HG03342 (cell line): Measurements from ENCODE around the gene ANKRD13A.
A peak's percentile ranks its signal among the peaks of the same experiment; 100 is the strongest.
"Not testable (repeated sequence)": the region's sequence is repeated elsewhere in the genome, so short reads cannot be mapped to it uniquely, and the experiment has no call there.

Experiments used
- ATAC-seq: cut with Tn5 transposase; IDR thresholded peaks from one replicate; pipeline ENCODE4 v1.9.1; 2021; ENCODE audit warnings: mild to moderate bottlenecking, moderate library complexity; ENCODE audit not compliant: unreplicated experiment

The ANKRD13A gene

DNA sequence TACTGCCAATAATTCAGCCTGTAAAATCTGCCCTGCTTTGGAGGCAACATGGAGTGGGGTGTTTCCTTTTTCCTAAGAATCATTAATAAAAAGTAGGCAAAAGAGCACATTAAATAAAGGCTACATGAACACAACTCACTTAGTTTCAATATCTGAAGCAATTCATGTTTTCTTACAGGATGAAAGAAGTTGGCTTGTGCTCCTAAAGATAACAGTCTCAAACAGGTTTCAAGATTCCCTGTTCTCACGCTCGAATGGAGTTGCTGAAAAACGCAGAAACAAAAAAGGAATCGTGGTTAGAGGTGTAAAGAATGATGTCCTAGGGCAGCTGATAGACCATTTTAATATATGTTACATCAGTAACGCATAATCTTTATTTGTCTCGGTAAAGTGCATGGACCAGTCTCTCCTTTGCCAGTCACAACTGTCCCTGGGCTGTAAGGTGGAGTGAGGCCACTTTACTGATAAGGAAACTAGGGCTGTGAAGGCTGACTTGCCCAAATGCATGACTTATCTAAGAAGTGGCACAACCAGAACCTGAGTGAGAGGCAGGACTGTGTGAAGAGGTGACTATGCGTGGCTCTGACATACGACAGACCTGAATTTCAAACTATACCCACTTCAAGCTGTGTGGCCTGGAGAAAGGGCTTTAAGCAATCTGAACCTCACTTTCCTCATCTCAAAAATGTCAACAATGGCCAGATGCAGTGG, 15.6 kb upstream of the ANKRD13A start:
- no peak for ATAC-seq

- not testable (repeated sequence) for ATAC-seq
These were observed 13.0 kb upstream of the ANKRD13A start for GRCh38 chr12:109986236-109986635.

GRCh38 chr12:109987615-109988014, 11.6 kb upstream of the ANKRD13A start:
- no peak for ATAC-seq

DNA sequence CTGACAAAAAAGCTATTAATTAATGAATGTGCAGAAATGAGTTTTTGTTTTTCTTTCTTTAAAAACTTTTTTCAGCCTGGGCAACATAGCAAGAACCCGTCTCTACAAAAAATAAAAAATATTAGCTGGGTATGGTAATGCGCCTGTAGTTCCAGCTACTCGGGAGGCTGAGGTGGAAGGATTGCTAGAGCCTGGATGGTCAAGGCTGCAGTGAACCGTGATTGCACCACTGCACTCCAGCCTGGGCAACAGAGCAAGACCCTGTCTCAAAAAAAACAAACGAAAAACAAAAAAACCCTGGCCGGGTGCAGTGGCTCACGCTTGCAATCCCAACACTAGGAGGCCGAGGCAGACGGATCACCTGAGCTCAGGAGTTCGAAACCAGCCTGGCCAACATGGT, 11.0 kb upstream of the ANKRD13A start:
- ATAC-seq: no peak

DNA sequence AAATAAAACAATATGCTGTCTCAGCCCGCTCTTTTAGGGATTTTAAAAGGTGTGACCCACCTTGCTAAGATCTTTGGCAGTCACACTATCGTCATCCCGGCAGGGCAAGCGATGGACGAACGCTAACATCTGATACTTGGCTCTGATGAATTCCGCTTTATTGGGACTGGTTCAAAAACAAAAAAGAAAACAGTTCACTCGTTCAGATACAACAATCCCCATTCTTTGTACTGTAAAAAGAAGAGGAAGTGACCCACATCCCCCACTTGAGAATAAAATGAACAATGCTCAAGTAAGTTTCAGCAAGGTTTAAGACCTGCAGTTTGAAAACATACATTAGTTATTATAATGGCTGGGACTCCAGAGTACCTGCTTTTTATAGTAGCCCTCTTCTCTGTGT, 10.3 kb upstream of the ANKRD13A start:
- ATAC-seq: no peak

DNA sequence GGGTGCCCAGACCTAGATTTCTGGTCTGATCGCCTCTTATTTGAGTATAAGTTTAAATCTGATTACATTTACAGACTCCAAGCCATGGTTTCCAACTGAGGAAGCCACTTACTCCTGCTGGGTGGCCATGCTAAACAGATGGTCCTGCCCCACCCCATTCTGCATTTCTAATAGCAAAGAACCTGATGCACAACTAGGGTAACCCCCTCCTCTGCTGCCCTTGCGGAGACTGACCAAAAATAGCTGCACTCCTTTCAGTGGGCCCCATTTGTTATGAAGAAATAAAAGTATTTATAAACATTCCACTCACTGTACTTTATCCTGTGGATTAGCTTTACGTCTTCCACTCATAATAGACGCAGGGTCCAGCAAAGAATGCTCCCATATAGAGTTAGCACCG, 9.8 kb upstream of the ANKRD13A start:
- no peak for ATAC-seq

GRCh38 chr12:109991586-109991985, 7.6 kb upstream of the ANKRD13A start:
- no peak for ATAC-seq

DNA sequence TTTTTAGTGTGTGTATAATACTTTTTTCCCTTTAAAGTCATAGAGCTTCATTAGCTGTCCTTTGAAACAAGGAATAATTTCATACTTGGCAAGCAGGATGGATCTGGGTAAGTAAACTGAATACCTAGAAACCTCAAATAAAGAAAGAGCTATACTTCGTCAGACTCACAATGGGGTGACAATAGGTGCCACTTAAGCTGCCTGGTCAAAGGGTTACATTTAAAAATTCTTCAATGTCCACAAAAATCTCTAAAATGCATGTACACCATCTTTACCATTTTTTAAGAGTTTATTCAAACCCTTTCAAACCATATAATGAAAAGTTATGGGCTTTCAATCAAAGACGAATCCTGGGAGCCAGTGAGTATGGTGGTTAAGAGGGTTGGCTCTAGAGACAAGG, 6.1 kb upstream of the ANKRD13A start:
- ATAC-seq: no peak

DNA sequence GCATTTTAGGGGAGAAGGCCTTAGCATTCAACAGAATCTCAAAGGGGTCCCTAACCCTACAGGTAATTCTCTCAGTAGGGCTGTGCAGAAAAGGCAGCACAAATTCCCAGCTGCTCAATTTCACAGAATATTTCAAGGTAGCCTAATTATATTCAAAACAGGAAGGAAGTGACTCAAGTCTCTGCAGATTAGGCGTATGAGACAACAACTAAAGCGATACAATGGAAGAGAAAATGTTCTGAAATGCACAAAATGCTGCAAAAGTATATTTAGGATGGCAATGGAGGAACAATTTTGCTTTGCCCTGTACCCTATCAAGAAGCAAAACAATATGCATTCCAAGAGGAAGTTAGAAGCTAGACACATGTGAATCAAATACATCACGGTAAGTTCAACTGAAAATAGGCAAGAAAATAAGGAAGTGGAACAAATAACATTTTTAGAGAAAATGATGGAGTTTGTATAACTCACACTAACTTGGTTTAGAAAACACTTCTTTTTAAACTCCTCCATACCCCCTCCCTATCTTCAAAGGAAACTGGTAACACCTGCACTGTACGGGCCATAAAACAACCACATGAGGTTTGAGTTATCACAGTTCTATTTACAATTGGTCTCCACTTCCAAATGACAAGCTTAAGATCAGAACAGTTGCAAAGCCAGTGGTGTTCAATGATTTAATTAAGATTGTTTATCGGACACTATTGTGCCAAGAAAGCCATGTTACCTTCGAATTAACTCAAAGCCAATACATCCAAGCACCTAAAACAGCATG, 4.6 kb upstream of the ANKRD13A start:
- ATAC-seq: no peak

DNA sequence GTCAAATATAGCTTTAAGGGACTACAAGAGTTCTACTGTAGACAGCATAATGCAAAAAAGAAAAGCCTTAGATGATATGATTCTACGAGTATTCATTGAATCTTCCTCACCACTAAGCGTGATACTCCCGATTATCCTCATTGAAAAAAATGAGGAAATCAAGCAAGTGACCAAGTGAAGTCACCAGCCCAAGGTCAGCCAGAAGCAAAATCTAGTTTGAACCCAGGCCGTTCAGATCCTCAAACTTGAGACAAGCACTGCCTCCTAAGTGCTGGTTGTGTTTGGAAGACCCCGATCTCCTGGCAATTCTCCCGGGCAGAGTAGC, 3.9 kb upstream of the ANKRD13A start:
- ATAC-seq: no peak

DNA sequence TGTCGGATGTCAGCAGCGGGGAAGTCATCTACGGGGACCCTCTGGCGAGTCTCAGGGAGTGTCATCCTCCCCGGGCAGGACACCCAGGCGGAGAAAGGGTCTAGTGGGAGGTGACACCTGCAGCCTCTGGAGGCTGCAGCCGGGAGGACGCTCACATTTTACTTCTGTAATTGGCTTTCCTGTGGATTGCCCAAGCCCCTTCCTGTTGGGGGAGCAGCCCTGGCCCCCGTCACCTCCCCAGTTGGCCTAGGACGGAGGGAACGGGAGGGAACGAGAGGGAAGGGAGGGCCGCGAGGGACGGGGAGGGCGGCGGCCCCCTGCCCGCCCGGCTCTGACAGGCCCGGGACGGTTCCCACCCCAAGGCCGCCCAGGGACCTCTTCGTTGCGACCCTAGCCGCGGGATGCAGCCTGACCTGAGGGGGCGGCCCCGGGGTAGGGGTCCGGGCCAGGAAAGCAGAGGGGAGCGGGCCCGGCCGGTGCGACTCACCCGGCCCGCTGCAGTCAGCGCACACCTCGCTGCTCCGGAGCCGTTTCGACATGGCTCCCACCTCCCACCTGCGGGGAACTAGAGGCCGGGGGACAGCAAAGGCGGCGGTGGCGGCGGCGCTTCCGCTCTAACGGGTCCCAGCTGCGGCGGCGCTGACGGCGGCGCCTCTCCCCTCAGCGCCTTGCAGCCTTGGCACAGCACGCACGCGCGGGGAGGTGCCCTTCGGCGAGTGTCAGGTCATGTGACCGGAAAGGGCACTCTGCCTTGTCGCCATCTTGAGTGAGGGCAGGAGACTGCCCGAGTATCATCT, 3.3 kb upstream of the ANKRD13A start, which contains the start of gene GIT2:
Gene GIT2 (minus strand): TSS at position 683 of the 797 bp plus-strand sequence. CDS start 144 bp downstream, at position 539.
- peak; percentile 65 for ATAC-seq

DNA sequence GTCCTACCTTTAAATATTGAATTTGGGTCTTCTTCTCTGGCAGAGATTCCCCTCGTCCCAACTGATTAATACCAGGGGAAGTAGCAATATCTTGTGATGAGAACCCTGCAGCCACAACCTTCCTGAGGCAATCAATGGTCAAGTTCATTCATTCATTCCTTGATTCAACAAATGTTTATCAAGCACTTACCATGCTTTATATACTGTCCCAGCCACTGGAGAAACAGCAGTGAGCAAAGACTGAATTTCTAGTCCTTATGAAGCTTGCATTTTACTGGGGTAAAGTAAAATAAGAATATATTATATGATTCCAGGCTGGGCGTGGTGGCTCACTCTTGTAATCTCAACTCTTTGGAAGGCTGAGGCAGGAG, 2.8 kb upstream of the ANKRD13A start:
- ATAC-seq: no peak

DNA sequence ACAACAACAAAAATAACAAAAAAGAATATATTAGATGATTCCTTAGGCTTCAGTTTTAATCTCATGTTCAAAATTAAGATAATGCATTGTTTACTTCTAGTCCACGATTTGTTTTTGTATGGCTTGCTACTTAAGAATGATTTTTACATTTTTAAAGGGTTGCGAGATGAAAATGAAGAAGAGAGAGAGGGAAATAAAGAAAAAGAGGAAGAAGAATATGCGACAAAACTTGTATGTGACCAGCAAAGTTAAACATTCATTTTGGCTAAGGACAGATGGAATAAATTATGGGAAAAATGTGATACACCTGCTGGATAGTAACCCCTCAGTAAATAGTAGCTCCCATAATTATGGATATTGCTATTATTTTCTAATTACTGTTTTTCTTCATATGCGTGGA, 1.8 kb upstream of the ANKRD13A start:
- no peak for ATAC-seq

GRCh38 chr12:109998241-109998903, 858 bp upstream of the ANKRD13A start:
- ATAC-seq: no peak

DNA sequence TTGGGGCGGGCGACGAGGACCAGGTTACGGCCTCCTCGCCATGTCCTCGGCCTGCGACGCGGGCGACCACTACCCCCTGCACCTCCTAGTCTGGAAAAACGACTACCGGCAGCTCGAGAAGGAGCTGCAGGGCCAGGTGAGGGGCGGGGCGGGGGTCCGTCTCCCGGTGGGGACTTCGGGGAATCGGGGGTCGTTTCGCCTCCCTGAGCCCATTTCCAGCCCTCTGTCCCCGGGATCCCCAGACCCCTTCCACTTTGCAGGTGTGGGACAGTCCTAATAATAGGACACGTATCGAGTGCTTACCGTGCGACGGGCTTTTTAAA, 380 bp downstream of the ANKRD13A start:
- ATAC-seq: no peak

- no peak for ATAC-seq
These were observed 814 bp downstream of the ANKRD13A start for GRCh38 chr12:109999983-110000505.

- ATAC-seq: no peak
These were observed 2.4 kb downstream of the ANKRD13A start for GRCh38 chr12:110001596-110001995.

GRCh38 chr12:110002676-110003515, 3.7 kb downstream of the ANKRD13A start:
- no peak for ATAC-seq

- no peak for ATAC-seq
These were observed 5.4 kb downstream of the ANKRD13A start for GRCh38 chr12:110004598-110004997.

- peak; percentile 54 for ATAC-seq
These were observed 6.2 kb downstream of the ANKRD13A start for GRCh38 chr12:110005319-110005973.
